ENCODE data around the gene KIAA1958. TPM values are rescaled to one million over a fixed set of nuclear protein-coding genes. Genes with fewer than 3 reads are reported as not detected.

KIAA1958 gene
- total and polyA plus RNA-seq, 10 of the 15 experiments (the other 5 are each of a cell fraction or from before 2014, with no cell fraction given), result 0.53 to 8.7 (median 4.0) TPM

DNA sequence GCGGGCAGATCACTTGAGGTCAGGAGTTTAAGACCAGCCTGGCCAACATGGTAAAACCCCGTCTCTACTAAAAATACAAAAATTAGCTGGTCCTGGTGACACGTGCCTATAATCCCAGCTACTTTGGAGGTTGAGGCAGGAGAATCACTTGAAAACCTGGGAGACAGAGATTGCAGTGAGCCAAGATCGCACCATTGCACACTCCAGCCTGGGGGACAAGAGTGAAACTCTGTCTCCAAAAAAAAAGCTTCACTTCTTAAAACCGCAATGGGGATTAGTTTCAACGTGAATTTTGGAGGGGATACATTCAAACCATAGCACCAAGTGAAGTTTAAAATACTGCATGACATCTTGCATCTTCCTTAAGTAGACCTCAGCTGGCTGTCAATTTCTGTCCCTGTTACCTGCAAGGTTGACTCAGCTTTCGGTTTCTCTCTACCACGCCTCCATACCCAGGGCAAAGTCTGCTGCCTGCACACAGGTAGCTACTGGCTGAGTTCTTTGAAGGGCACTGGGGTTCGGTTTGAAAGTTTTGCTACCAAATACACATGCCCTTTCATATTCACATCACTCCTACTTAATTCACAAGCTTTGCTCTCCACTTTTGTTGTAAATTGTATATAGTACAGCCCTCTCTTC is 69.3 kb downstream of the KIAA1958 start:
- no peaks in the 10 kb centered on the region for H3K9me3 ChIP-seq (replicated peaks; ENCODE audit: control insufficient read depth, insufficient read depth, low read length)
- no peak overlapping the region for H3K27ac ChIP-seq (ENCODE audit: control insufficient read depth, insufficient read depth)
- H3K36me3 ChIP-seq (ENCODE audit: control insufficient read depth in 2 of 2, insufficient read depth in 2 of 2, low read length in 1 of 2), result no peaks in the 10 kb centered on the region
- H3K27me3 ChIP-seq (replicated peaks in 1 of 2; ENCODE audit: control insufficient read depth in 2 of 2, insufficient read depth in 2 of 2, low read length in 1 of 2), result no peaks in the 10 kb centered on the region
- intact Hi-C loops (cut with micrococcal nuclease; ENCODE audit: unreplicated experiment), result no loop called here
- H3K4me3 ChIP-seq, result no peak overlapping the region
- H4K20me1 ChIP-seq (ENCODE audit: control insufficient read depth, insufficient read depth), result no peaks in the 10 kb centered on the region
- no peak for DNase-seq (ENCODE audit: low read depth, low spot score)
- WGBS (ENCODE audit: insufficient coverage, insufficient replicate concordance, low lambda C conversion rate, missing lambda C conversion rate), result 57% methylated on average over 9 of the region's 9 CpGs
- ChIA-PET CTCF (no interaction called here), SMC1A (ENCODE audit: uncharacterized antibody, unreplicated experiment) (interaction anchor here (1.0 to 1.1 kb wide), 2 partner anchors 12 to 102 kb away, joined by 3 read pairs; no protein-coding TSS in a partner anchor), RAD21 (ENCODE audit: unreplicated experiment) (no interaction called here), POLR2A (no interaction called here)
- in situ Hi-C loops (cut with MboI), result no loop called here
- no peaks in the 10 kb centered on the region for H3K4me1 ChIP-seq (ENCODE audit: control insufficient read depth, insufficient read depth, low read length)
- no peak for TF ChIP-seq TARDBP (IDR thresholded peaks at IDR 0.05; ENCODE audit: borderline replicate concordance)
- TF ChIP-seq ZNF384 (IDR thresholded peaks at IDR 0.05; ENCODE audit: borderline replicate concordance, low read depth, low read length), result no peak
- TF ChIP-seq MLLT1 (IDR thresholded peaks at IDR 0.05), result no peak
- no peak for TF ChIP-seq EGR1 (IDR thresholded peaks at IDR 0.05; ENCODE audit: borderline replicate concordance in 1 of 2, low read depth in 2 of 2, low read length in 2 of 2)
- TF ChIP-seq IRF5 (IDR thresholded peaks at IDR 0.05; ENCODE audit: borderline replicate concordance), result no peak
- TF ChIP-seq ZBTB4 (CRISPR knock-in tag; IDR thresholded peaks at IDR 0.05), result no peak
- no peak for TF ChIP-seq STAT1 (conservative IDR thresholded peaks at IDR 0.05)
- TF ChIP-seq KLF5 (IDR thresholded peaks at IDR 0.05; ENCODE audit: partially characterized antibody), result no peak
- ATAC-seq, result peak; percentile 58
- BruUV-seq (replicated peaks), result no TSS peak
- FAIRE-seq, result no peak
- H2AFZ ChIP-seq (ENCODE audit: control insufficient read depth, low read depth, low read length), result no peak overlapping the region
- no peaks in the 10 kb centered on the region; the same call in 1 of the 2 replicates for H3K79me2 ChIP-seq (ENCODE audit: control insufficient read depth, insufficient read depth, low read length)
- H3K4me2 ChIP-seq (ENCODE audit: control insufficient read depth, insufficient read depth), result no peak overlapping the region
- no peak overlapping the region for H3K9ac ChIP-seq (ENCODE audit: control insufficient read depth, insufficient read depth, low read length)

Measured in GM12878 (cell line).